Measurements from ENCODE around the gene ABHD14A.

GRCh38 chr3:52014613-52015012 lies 39.7 kb downstream of the ABHD14A start:
- TF ChIP-seq CTCF (conservative IDR thresholded peaks at IDR 0.05; ENCODE audit: low read length): peak; percentile 53
- TF ChIP-seq EZH2phosphoT487 (IDR thresholded peaks at IDR 0.05; ENCODE audit: borderline replicate concordance, low read depth, low read length): no peak

Measured in OCI-LY7 (cell line).